VCaP (cell line): ENCODE results near the gene ACIN1.

Experiments used
- H3K27ac ChIP-seq: fragments of 450-650 bp; 2 replicates; pipeline ENCODE4 v1.5.1; 2017
- TF ChIP-seq, protein P1 (sequence below): fragments of 450-650 bp; conservative IDR thresholded peaks from 2 replicates; pipeline ENCODE4 v1.5.1; 2017; ENCODE audit warnings: mild to moderate bottlenecking, moderate library complexity

Gene ACIN1

DNA sequence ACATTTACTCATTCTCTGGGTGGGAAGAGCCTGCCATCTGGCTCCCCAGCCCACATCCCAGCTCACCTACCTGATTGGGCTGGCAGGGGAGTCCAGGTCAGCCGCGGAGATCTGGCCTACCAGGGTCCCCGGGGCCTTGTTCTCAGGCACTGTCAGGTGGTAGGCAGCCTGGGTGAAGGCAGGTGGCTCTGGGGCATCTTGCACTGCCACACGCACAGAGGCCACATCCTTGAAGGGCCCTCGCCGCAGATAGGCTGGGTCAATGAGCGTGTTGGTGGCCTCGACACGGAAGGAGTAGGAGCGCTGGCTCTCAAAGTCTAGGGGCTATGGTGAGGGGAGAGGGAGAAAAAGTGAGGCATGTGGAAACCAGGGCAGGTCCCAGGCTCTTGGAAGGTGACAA is 41.5 kb downstream of the ACIN1 start:
- no peak overlapping the region for H3K27ac ChIP-seq
- TF ChIP-seq, protein P1, sequence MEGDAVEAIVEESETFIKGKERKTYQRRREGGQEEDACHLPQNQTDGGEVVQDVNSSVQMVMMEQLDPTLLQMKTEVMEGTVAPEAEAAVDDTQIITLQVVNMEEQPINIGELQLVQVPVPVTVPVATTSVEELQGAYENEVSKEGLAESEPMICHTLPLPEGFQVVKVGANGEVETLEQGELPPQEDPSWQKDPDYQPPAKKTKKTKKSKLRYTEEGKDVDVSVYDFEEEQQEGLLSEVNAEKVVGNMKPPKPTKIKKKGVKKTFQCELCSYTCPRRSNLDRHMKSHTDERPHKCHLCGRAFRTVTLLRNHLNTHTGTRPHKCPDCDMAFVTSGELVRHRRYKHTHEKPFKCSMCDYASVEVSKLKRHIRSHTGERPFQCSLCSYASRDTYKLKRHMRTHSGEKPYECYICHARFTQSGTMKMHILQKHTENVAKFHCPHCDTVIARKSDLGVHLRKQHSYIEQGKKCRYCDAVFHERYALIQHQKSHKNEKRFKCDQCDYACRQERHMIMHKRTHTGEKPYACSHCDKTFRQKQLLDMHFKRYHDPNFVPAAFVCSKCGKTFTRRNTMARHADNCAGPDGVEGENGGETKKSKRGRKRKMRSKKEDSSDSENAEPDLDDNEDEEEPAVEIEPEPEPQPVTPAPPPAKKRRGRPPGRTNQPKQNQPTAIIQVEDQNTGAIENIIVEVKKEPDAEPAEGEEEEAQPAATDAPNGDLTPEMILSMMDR, result no peak

- TF ChIP-seq, protein P1, result no peak
- no peak overlapping the region for H3K27ac ChIP-seq
Measured at GRCh38 chr14:23052671-23053070, 42.3 kb downstream of the ACIN1 start.

- no peak overlapping the region for H3K27ac ChIP-seq
Measured at GRCh38 chr14:23052182-23052623, 42.7 kb downstream of the ACIN1 start.

DNA sequence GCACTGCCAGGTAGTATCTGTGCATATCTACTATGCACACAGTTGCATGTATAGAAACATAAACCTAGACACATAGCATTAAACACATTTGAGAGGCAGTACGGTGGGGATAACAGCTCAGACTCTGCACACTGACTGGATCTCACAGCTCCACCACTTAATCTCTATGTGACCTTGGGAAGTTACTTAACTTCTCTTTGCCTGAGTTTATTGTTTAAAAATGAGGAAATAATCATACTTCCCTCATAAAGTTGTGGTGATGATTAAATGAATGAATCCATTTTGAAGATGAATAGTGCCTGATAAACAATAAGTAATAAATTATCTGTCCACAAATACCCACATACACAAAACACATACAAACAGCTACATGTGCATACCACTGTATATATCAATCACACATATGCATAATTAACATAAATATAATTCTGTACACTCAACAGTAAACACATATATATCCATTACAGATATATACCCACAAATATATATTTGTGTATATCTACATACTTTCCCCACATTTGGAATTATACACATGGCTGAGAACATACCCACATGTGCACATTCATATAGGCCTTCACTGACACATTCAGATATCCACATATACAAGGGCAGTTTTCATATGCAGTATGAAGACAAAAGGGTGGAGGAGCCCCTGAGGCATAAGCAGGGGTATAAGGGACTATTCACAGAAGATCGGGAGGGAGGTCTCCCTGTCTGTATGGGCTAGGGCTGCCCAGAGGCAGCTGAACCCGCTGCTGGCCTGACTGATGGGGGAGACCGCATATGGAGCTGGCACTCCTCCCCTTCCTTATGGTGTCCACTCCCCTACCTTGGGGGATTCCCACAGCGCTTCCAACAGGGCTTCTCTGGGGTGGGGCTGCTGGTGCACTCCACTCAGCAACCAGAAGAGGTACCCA is 43.5 kb downstream of the ACIN1 start:
- TF ChIP-seq, protein P1, result no peak
- H3K27ac ChIP-seq, result no peak overlapping the region

More at GRCh38 chr14:23052182-23052623, 42.7 kb downstream of the ACIN1 start:
- TF ChIP-seq, protein P1, result no peak

- TF ChIP-seq, protein P1, result no peak
- no peak overlapping the region for H3K27ac ChIP-seq
Measured at GRCh38 chr14:23049011-23049410, 45.9 kb downstream of the ACIN1 start.

DNA sequence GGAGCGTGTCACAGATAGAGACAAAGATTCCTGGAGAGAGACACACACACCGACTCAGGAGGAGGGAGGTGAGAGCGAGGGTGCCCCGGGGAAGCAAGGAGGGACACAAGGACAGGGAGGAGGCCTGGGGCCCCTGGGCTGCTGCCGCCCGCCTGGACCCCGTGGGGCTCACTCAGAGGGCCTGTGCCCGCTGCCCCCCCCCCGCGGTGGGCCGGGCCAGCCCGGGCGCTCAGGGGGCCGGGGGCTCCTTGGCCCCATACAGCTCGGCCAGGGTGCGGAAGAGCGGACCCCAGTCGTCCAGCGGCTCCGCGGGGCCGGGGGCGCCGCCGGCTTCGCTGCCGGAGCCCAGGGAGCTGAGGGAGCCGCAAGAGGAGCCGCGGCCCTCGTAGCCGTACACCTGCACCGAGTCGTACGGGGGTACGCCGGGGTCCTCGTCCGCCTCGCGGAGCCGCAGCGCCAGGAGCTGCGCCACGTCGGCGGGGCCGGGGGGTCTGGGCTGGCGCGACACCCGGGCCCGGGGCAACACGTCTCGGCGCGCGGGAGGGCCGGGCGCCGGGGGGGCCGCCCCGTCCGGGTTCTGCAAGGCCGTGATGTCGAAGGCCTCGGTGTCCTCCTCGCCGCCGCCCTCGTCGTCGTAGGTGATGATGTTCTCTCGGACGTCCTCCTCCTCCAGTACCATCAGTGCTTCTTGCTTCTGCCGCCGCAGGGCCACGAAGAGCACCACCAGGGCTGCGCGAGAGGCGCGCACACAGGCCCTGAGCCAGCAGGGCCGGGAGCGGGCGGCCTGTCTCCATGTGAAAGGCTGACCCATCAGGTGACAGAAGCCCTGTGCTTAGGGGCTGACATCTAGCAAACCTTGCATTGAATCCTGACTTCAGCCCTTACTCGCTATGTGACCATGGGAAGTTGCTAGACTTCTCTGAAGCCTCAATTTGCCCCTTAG is 46.9 kb downstream of the ACIN1 start:
- H3K27ac ChIP-seq, result no peak overlapping the region
- TF ChIP-seq, protein P1, result no peak
